HG03342 (cell line): ENCODE results near the gene LHX3.

Experiments used
- ATAC-seq: cut with Tn5 transposase; IDR thresholded peaks from one replicate; pipeline ENCODE4 v1.9.1; 2021; ENCODE audit warnings: mild to moderate bottlenecking, moderate library complexity; ENCODE audit not compliant: unreplicated experiment

Gene LHX3

GRCh38 chr9:136228107-136228875 lies 23.4 kb upstream of the LHX3 start:
- no peak for ATAC-seq

GRCh38 chr9:136226680-136227407 lies 21.9 kb upstream of the LHX3 start:
- no peak for ATAC-seq

- ATAC-seq = peak; percentile 58
These were observed 21.1 kb upstream of the LHX3 start for GRCh38 chr9:136225748-136226679.

DNA sequence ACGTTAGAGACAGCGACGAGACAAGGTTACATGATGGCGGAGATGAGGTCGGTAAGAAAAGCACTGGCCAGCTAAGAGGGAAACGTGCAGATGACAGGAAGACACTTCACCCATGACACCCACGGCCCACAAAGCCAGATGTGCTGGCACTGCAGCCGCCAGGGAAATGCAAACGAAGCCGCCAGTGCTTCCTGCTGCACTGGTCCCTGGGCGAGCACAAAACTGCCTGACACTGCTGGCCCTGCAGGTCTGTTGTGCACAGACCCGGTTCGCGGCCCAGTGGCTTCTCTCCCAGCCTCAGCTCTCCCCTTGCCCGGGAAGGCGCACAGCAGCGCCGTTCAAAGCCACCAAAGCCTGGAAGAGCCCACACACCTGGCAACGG lies 20.4 kb upstream of the LHX3 start:
- ATAC-seq = peak; percentile 42

GRCh38 chr9:136223871-136224640 lies 19.1 kb upstream of the LHX3 start:
- ATAC-seq = no peak

DNA sequence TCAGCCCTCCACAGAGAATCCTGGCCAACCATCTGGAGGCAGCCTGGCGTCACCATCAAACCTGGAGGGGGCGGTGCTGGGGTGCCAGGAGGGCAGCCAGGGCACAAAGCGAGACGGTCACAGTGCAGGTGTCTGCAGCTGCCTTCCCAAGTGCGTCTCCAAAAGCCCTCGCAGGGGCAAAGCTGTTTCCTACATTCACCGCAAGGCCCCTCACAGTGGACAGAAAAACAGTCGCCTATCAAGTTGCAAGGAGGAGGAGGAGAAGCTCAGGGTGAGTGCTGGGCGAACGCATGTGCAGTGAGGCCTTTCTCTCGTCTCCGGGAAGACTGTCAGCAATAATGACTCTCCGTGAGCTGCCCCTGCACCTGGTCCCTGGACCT lies 18.0 kb upstream of the LHX3 start:
- ATAC-seq = no peak

GRCh38 chr9:136222166-136222905 lies 17.4 kb upstream of the LHX3 start:
- no peak for ATAC-seq

GRCh38 chr9:136220017-136220729 lies 15.2 kb upstream of the LHX3 start:
- ATAC-seq = no peak

- no peak for ATAC-seq
These were observed 14.3 kb upstream of the LHX3 start for GRCh38 chr9:136219276-136219675.

DNA sequence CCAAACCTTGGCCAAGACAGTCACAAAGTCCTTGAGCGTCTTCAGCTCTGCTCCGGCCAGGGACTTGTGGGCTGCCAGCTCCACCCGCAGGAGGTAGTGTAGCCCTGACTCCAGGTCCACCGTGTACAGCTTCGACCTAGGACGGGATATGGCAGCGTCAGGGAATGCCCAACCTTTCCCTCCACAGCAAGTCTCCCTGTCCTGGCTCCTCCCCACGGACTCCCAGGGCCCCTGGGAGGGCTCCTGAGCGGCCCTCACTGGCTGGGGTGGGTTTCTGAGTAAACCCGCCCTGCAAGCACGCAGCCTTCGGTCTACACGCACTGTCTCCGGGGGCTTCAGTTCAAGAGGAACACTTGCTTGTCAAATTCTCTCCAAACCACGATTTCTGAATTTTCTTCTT lies 13.7 kb upstream of the LHX3 start:
- no peak for ATAC-seq

DNA sequence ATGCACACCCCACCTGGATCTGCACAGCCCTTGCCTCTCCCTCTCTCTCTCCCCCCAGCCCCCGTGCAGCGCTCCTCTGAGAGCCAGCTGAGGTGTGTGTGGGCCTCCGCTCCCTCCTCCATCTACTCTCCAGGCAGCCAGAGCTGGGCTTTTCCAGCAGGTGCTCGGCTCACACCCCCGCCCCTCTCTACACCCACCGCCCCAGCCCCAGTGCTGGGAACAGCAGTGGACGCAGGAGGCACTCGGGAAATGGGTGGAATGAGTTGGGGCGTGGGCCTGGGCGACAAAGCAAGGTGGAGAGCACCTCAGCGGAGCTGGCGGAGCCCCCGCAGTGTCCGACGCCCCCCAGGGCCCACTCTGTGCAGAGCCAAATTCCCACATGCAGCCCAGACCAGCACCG lies 13.3 kb upstream of the LHX3 start:
- no peak for ATAC-seq

- ATAC-seq = no peak
These were observed 11.8 kb upstream of the LHX3 start for GRCh38 chr9:136216541-136217244.

- no peak for ATAC-seq
These were observed 8.8 kb upstream of the LHX3 start for GRCh38 chr9:136213733-136214132.

DNA sequence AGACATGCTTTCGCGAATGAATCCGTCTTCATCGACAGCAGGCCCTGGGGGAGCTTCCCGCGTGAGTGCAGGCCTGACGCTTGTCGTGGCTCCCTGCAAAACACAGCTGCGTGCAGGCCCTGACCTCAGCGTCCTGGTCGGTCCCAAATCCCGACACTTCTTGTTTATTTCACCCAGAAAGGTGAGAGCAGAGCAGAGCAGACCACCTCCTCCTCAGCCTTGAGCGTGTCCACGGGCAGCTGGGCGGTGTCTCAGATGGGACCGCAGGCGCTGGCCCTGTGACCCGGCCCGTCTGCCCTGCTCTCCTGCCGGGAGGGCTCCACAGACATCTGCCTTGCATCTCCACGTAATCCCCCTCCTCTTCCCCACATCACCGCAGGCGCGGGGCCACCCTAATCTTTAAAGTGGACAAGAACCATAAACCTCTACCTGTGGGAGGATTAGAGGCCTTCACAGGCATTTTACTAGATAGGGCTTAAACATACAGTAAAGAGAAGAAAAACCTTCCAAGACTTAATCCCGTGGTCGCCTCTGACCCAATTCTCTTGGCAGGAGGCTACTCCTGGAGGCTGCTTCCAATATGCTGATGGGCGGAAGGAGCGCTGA lies 7.5 kb upstream of the LHX3 start:
- ATAC-seq = no peak

GRCh38 chr9:136211441-136212344 lies 6.8 kb upstream of the LHX3 start:
- ATAC-seq = no peak

GRCh38 chr9:136211006-136211405 lies 6.1 kb upstream of the LHX3 start:
- ATAC-seq = no peak

- no peak for ATAC-seq
These were observed 5.3 kb upstream of the LHX3 start for GRCh38 chr9:136210276-136210675.
